ENCODE data around the gene MTM1. TPM values are rescaled to one million over a fixed set of nuclear protein-coding genes. Genes with fewer than 3 reads are reported as not detected.

Gene MTM1
- total RNA-seq, 1 experiment from 2014 or later, result 22.9 TPM

GRCh38 chrX:150543230-150544155 lies 24.9 kb upstream of the MTM1 start:
- CTCF ChIA-PET, result no interaction called here
- Histone ChIP-seq H4K20me1 (ENCODE audit: insufficient read depth) (no peaks in the 10 kb centered on the region), H3K27me3 (ENCODE audit: insufficient read depth, low read depth) (0 out of 2 replicates have a peak, but pooled peaks cover 7% of the 10 kb centered on the region), H3K4me1 (replicated peaks; ENCODE audit: insufficient read depth) (no peaks in the 10 kb centered on the region), H3K36me3 (ENCODE audit: low read depth) (no peaks in the 10 kb centered on the region), H3K27ac (no peak overlapping the region), H3K79me2 (ENCODE audit: low read depth) (no peaks in the 10 kb centered on the region), H2AFZ (no peak overlapping the region), H3K9me3 (ENCODE audit: insufficient read depth, low read depth) (no peaks in the 10 kb centered on the region; the same call in 1 of the 2 replicates), H3F3A (ENCODE audit: insufficient read depth, low read depth) (no peaks in the 10 kb centered on the region), H3K9me2 (ENCODE audit: insufficient read depth) (no peaks in the 10 kb centered on the region), H3K4me2 (no peak overlapping the region), H3K4me3 (no peak overlapping the region)
- no peak for DNase-seq
- POLR2A ChIA-PET (ENCODE audit: unreplicated experiment), result interaction anchor here (0.7 kb wide), 1 partner anchor 32 kb away, joined by 6 read pairs; no protein-coding TSS in a partner anchor
- intact Hi-C loops (cut with micrococcal nuclease; ENCODE audit: unreplicated experiment), result no loop called here
- TF ChIP-seq EZH2 (IDR thresholded peaks at IDR 0.05; ENCODE audit: low read depth), result no peak
- BruUV-seq (replicated peaks), result no TSS peak

- Histone ChIP-seq H3F3A (ENCODE audit: insufficient read depth, low read depth) (no peaks in the 10 kb centered on the region), H3K4me1 (replicated peaks; ENCODE audit: insufficient read depth) (no peaks in the 10 kb centered on the region), H2AFZ (no peak overlapping the region), H3K9me3 (ENCODE audit: insufficient read depth, low read depth) (no peaks in the 10 kb centered on the region), H3K36me3 (ENCODE audit: low read depth) (no peaks in the 10 kb centered on the region), H3K9me2 (ENCODE audit: insufficient read depth) (no peaks in the 10 kb centered on the region), H3K27me3 (ENCODE audit: insufficient read depth, low read depth) (0 out of 2 replicates have a peak, but pooled peaks cover 4% of the 10 kb centered on the region), H3K4me3 (no peak overlapping the region), H3K27ac (no peak overlapping the region), H3K79me2 (ENCODE audit: low read depth) (no peaks in the 10 kb centered on the region), H3K4me2 (no peak overlapping the region), H4K20me1 (ENCODE audit: insufficient read depth) (no peaks in the 10 kb centered on the region)
- TF ChIP-seq EZH2 (IDR thresholded peaks at IDR 0.05; ENCODE audit: low read depth) (no peak), CTCF (conservative IDR thresholded peaks at IDR 0.05) (no peak)
- ChIA-PET POLR2A (ENCODE audit: unreplicated experiment) (interaction anchor here (0.7 kb wide), 1 partner anchor 31 kb away, joined by 6 read pairs; no protein-coding TSS in a partner anchor), CTCF (interaction anchor here (0.7 kb wide), 1 partner anchor 137 kb away, joined by 3 read pairs; no protein-coding TSS in a partner anchor)
- intact Hi-C loops (cut with micrococcal nuclease; ENCODE audit: unreplicated experiment), result no loop called here
- no peak for DNase-seq
- BruUV-seq (replicated peaks), result no TSS peak
Observed at GRCh38 chrX:150544222-150544787, 24.1 kb upstream of the MTM1 start.

GRCh38 chrX:150544835-150545770 lies 23.3 kb upstream of the MTM1 start:
- BruUV-seq (replicated peaks), result no TSS peak
- H2AFZ ChIP-seq, result no peak overlapping the region
- no peak for TF ChIP-seq CTCF (conservative IDR thresholded peaks at IDR 0.05)
- no peak for TF ChIP-seq EZH2 (IDR thresholded peaks at IDR 0.05; ENCODE audit: low read depth)
- no peak overlapping the region for H3K4me2 ChIP-seq
- no peak for DNase-seq
- no peak overlapping the region for H3K4me3 ChIP-seq
- H3K27me3 ChIP-seq (ENCODE audit: insufficient read depth, low read depth), result no peaks in the 10 kb centered on the region
- intact Hi-C loops (cut with micrococcal nuclease; ENCODE audit: unreplicated experiment), result no loop called here
- H3K4me1 ChIP-seq (replicated peaks; ENCODE audit: insufficient read depth), result no peaks in the 10 kb centered on the region
- no peaks in the 10 kb centered on the region for H3F3A ChIP-seq (ENCODE audit: insufficient read depth, low read depth)
- POLR2A ChIA-PET (ENCODE audit: unreplicated experiment), result no interaction called here
- no peaks in the 10 kb centered on the region for H4K20me1 ChIP-seq (ENCODE audit: insufficient read depth)
- H3K9me3 ChIP-seq (ENCODE audit: insufficient read depth, low read depth), result no peaks in the 10 kb centered on the region
- no peaks in the 10 kb centered on the region for H3K79me2 ChIP-seq (ENCODE audit: low read depth)
- no peaks in the 10 kb centered on the region for H3K9me2 ChIP-seq (ENCODE audit: insufficient read depth)
- H3K27ac ChIP-seq, result no peak overlapping the region
- CTCF ChIA-PET, result interaction anchor here (0.7 kb wide), 1 partner anchor 136 kb away, joined by 3 read pairs; no protein-coding TSS in a partner anchor
- no peaks in the 10 kb centered on the region for H3K36me3 ChIP-seq (ENCODE audit: low read depth)

Data from PC-9 (cell line).